CD14-positive monocyte (primary cell): ENCODE results near the gene GRIN3B. TPM values are rescaled to one million over a fixed set of nuclear protein-coding genes. Genes with fewer than 3 reads are reported as not detected.

Experiments
- DNase-seq, 3 donors: peaks; one replicate each; pipeline ENCODE4 v3.0.0-alpha.2; 2011 to 2022
- H2AFZ ChIP-seq: 2 replicates; pipeline ENCODE4 v1.6.0; 2012; ENCODE audit warnings: mild to moderate bottlenecking, low read depth, low read length, inconsistent platforms; ENCODE audit not compliant: insufficient read depth, poor library complexity, severe bottlenecking
- H3K27ac ChIP-seq, 2 donors: 1 replicate in 1 of 2; 2 replicates in 1 of 2; pipeline ENCODE4 v1.5.1; 2012 to 2013; ENCODE audit warnings: low read length in 2 of 2, control low read depth in 1 of 2, inconsistent platforms in 1 of 2, low read depth in 1 of 2, mild to moderate bottlenecking in 1 of 2
- H3K27me3 ChIP-seq, 2 donors: one replicate each; pipeline versions ENCODE4 v1.6.0 to v1.6.1; 2011 to 2013; ENCODE audit warnings: low read length in 2 of 2; ENCODE audit not compliant: control insufficient read depth in 2 of 2, insufficient read depth in 2 of 2
- H3K36me3 ChIP-seq, 2 donors: replicated peaks in 1 of 2; 1 replicate in 1 of 2; 2 replicates in 1 of 2; pipeline versions ENCODE4 v1.5.1 to v1.6.1; 2012 to 2013; ENCODE audit warnings: low read length in 2 of 2, control low read depth in 1 of 2, inconsistent platforms in 1 of 2, mild to moderate bottlenecking in 1 of 2; ENCODE audit not compliant: insufficient read depth in 2 of 2, control insufficient read depth in 1 of 2
- H3K4me1 ChIP-seq, 2 donors: 1 replicate in 1 of 2; 2 replicates in 1 of 2; pipeline versions ENCODE4 v1.5.1 to v1.6.1; 2012 to 2013; ENCODE audit warnings: low read length in 2 of 2, control low read depth in 1 of 2, inconsistent platforms in 1 of 2, mild to moderate bottlenecking in 1 of 2, moderate library complexity in 1 of 2; ENCODE audit not compliant: insufficient read depth in 2 of 2, control insufficient read depth in 1 of 2
- H3K4me2 ChIP-seq: replicated peaks from 2 replicates; pipeline ENCODE3; 2012; ENCODE audit warnings: low read length, moderate library complexity, mild to moderate bottlenecking; ENCODE audit not compliant: poor library complexity, severe bottlenecking; ENCODE audit errors: extremely low read depth
- H3K4me3 ChIP-seq, 3 experiments: fragments of 200-600 bp in 1 of 3; sonication (generic) in 1 of 3; replicated peaks in 1 of 3; 1 replicate in 2 of 3; 2 replicates in 1 of 3; pipeline ENCODE4 v1.5.1; 2011 to 2013; ENCODE audit warnings: low read length in 3 of 3, mild to moderate bottlenecking in 3 of 3, control low read depth in 2 of 3, low read depth in 2 of 3, inconsistent platforms in 1 of 3, moderate library complexity in 1 of 3
- H3K79me2 ChIP-seq: 2 replicates; pipeline ENCODE4 v1.6.0; 2012; ENCODE audit warnings: mild to moderate bottlenecking, control low read depth, inconsistent platforms, low read length, moderate library complexity; ENCODE audit not compliant: insufficient read depth
- H3K9ac ChIP-seq: 2 replicates; pipeline ENCODE4 v1.6.0; 2017; ENCODE audit warnings: low read length, mild to moderate bottlenecking; ENCODE audit not compliant: insufficient read depth, poor library complexity, severe bottlenecking
- H3K9me3 ChIP-seq, 2 donors: replicated peaks in 1 of 2; 1 replicate in 1 of 2; 2 replicates in 1 of 2; pipeline versions ENCODE4 v1.5.1 to v1.6.1; 2012 to 2013; ENCODE audit warnings: low read length in 2 of 2, control low read depth in 1 of 2; ENCODE audit not compliant: control insufficient read depth in 1 of 2, insufficient read depth in 1 of 2
- H4K20me1 ChIP-seq: 2 replicates; pipeline ENCODE4 v1.6.0; 2012; ENCODE audit warnings: mild to moderate bottlenecking, low read length, control low read depth, moderate library complexity; ENCODE audit not compliant: insufficient read depth
- H3K27ac Mint-ChIP-seq, 7 donors: one replicate each; pipeline ENCODE4 v1.8.0; 2020; ENCODE audit warnings: mild to moderate bottlenecking in 7 of 7, mixed read lengths in 7 of 7, moderate library complexity in 6 of 7, inconsistent platforms in 2 of 7
- H3K27me3 Mint-ChIP-seq, 3 donors: one replicate each; pipeline ENCODE4 v1.8.0; 2021 to 2022; ENCODE audit warnings: low read depth in 3 of 3, mild to moderate bottlenecking in 3 of 3, mixed read lengths in 3 of 3, moderate library complexity in 3 of 3, inconsistent platforms in 1 of 3
- H3K36me3 Mint-ChIP-seq, 2 donors: one replicate each; pipeline ENCODE4 v1.8.0; 2020; ENCODE audit warnings: mixed read lengths in 2 of 2, inconsistent platforms in 1 of 2, mild to moderate bottlenecking in 1 of 2
- H3K4me1 Mint-ChIP-seq: one replicate; pipeline ENCODE4 v1.8.0; 2020; ENCODE audit warnings: mild to moderate bottlenecking, mixed read lengths
- H3K4me3 Mint-ChIP-seq, 2 donors: one replicate each; pipeline ENCODE4 v1.8.0; 2020; ENCODE audit warnings: mild to moderate bottlenecking in 2 of 2, mixed read lengths in 2 of 2, moderate library complexity in 1 of 2
- H3K9me3 Mint-ChIP-seq, 7 donors: one replicate each; pipeline ENCODE4 v1.8.0; 2020 to 2022; ENCODE audit warnings: mixed read lengths in 7 of 7, mild to moderate bottlenecking in 6 of 7, moderate library complexity in 6 of 7, inconsistent platforms in 2 of 7
- CTCF ChIP-seq: fragments of 200-600 bp; IDR thresholded peaks from one replicate; pipeline ENCODE4 v1.8.0; 2022; ENCODE audit warnings: antibody characterized with exemption, mild to moderate bottlenecking
- WGBS: methylation state at CpG from one replicate; pipeline ENCODE4 v1.1.5; 2013; ENCODE audit warnings: missing lambda C conversion rate; ENCODE audit not compliant: insufficient coverage; 5-methylcytosine and 5-hydroxymethylcytosine counted together
- intact Hi-C, 2 donors: fragments of 100-400 bp; cut with micrococcal nuclease; formaldehyde crosslinking; loops; one replicate each; pipeline versions ENCODE4 v1.15.0 to v1.15.1; 2023
- polyA plus RNA-seq, 3 donors: library from polyadenylated mRNA; depleted of rRNA in 1 of 3; unstranded in 2 of 3; stranded (reverse) in 1 of 3; fragments of 300-500 nt in 2 of 3; fragments of >200 nt in 1 of 3; fragmentation: Illumina TruSeq in 2 of 3; gene quantifications; 1 replicate in 2 of 3; 2 replicates in 1 of 3; pipeline ENCODE4 v1.2.3, GENCODE V29; 2012 to 2021

The GRIN3B gene
- polyA plus RNA-seq, 3 donors = 0.13 to 0.27 TPM; not detected in 1

GRCh38 chr19:991932-992669, 8.1 kb upstream of the GRIN3B start:
- no peak for TF ChIP-seq CTCF
- Mint-ChIP-seq H3K27ac (no peak overlapping the region), H3K9me3 (peaks cover 0 to 13% (median 0%) of the 10 kb centered on the region in 7 donors), H3K27me3 (peaks cover 19 to 26% (median 21%) of the 10 kb centered on the region in 3 donors), H3K4me3 (no peak overlapping the region), H3K36me3 (peaks cover 15 to 34% of the 10 kb centered on the region in 2 donors), H3K4me1 (peaks cover 6% of the 10 kb centered on the region)
- 96% methylated on average over 28 of the region's 42 CpGs for WGBS
- H3K9ac ChIP-seq = no peak overlapping the region
- H3K4me2 ChIP-seq = no peak overlapping the region
- H2AFZ ChIP-seq = no peak overlapping the region
- H4K20me1 ChIP-seq = peaks cover 13% of the 10 kb centered on the region
- H3K27ac ChIP-seq = no peak overlapping the region
- H3K4me3 ChIP-seq = no peak overlapping the region
- no peak for DNase-seq
- peaks cover 15 to 18% of the 10 kb centered on the region in 2 donors for H3K36me3 ChIP-seq
- H3K79me2 ChIP-seq = no peaks in the 10 kb centered on the region
- intact Hi-C loops = no loop called here
- H3K4me1 ChIP-seq = peaks cover 7% of the 10 kb centered on the region in 2 donors
- H3K9me3 ChIP-seq = peaks cover 0 to 4% of the 10 kb centered on the region in 2 donors
- peaks cover 3 to 22% of the 10 kb centered on the region in 2 donors for H3K27me3 ChIP-seq

GRCh38 chr19:992670-993055, 7.6 kb upstream of the GRIN3B start:
- H3K9ac ChIP-seq = no peak overlapping the region
- peaks cover 25 to 31% (median 26%) of the 10 kb centered on the region in 3 donors for H3K27me3 Mint-ChIP-seq
- H3K4me1 Mint-ChIP-seq = peaks cover 6% of the 10 kb centered on the region
- peaks cover 0 to 4% of the 10 kb centered on the region in 2 donors for H3K9me3 ChIP-seq
- TF ChIP-seq CTCF = no peak
- WGBS = 97% methylated on average over 12 of the region's 13 CpGs
- no peak for DNase-seq
- H3K27ac ChIP-seq = no peak overlapping the region
- peaks cover 3 to 27% of the 10 kb centered on the region in 2 donors for H3K27me3 ChIP-seq
- H3K79me2 ChIP-seq = no peaks in the 10 kb centered on the region
- peaks cover 7% of the 10 kb centered on the region in 2 donors for H3K4me1 ChIP-seq
- H3K4me2 ChIP-seq = no peak overlapping the region
- no peak overlapping the region for H3K4me3 ChIP-seq
- H4K20me1 ChIP-seq = peaks cover 13% of the 10 kb centered on the region
- H3K4me3 Mint-ChIP-seq = no peak overlapping the region
- peaks cover 0 to 13% (median 2%) of the 10 kb centered on the region in 7 donors for H3K9me3 Mint-ChIP-seq
- H2AFZ ChIP-seq = no peak overlapping the region
- H3K27ac Mint-ChIP-seq = no peak overlapping the region
- H3K36me3 ChIP-seq = peaks cover 15 to 18% of the 10 kb centered on the region in 2 donors
- H3K36me3 Mint-ChIP-seq = peaks cover 14 to 29% of the 10 kb centered on the region in 2 donors
- intact Hi-C loops = no loop called here
